Measurements from ENCODE around the gene RD3L.
A peak's percentile ranks its signal among the peaks of the same experiment; 100 is the strongest.
"Not testable (repeated sequence)": the region's sequence is repeated elsewhere in the genome, so short reads cannot be mapped to it uniquely, and the experiment has no call there.

RD3L gene

GRCh38 chr14:103927566-103927965 lies 14.8 kb downstream of the RD3L start:
- DNase-seq = no peak

- DNase-seq = no peak
These were observed 17.0 kb downstream of the RD3L start for GRCh38 chr14:103925316-103925715.

- DNase-seq = no peak
These were observed 18.5 kb downstream of the RD3L start for GRCh38 chr14:103923863-103924262.

GRCh38 chr14:103921855-103922200 lies 20.5 kb downstream of the RD3L start:
- DNase-seq = not testable (repeated sequence)

- peak; percentile 95 for DNase-seq
These were observed 21.1 kb downstream of the RD3L start for GRCh38 chr14:103920981-103921854.

- no peak for DNase-seq
These were observed 25.6 kb downstream of the RD3L start for GRCh38 chr14:103916636-103917262.

GRCh38 chr14:103915616-103916015 lies 26.7 kb downstream of the RD3L start:
- no peak for DNase-seq

- DNase-seq = no peak
These were observed 31.3 kb downstream of the RD3L start for GRCh38 chr14:103910984-103911383.

- DNase-seq = peak; percentile 84
These were observed 31.9 kb downstream of the RD3L start for GRCh38 chr14:103910262-103910935.

GRCh38 chr14:103909531-103910261 lies 32.6 kb downstream of the RD3L start:
- no peak for DNase-seq

GRCh38 chr14:103908580-103908979 lies 33.7 kb downstream of the RD3L start:
- DNase-seq = peak; percentile 38

GRCh38 chr14:103905842-103906456 lies 36.4 kb downstream of the RD3L start:
- DNase-seq = peak; percentile 49

GRCh38 chr14:103904493-103905107 lies 37.7 kb downstream of the RD3L start:
- no peak for DNase-seq

GRCh38 chr14:103899833-103900232 lies 42.5 kb downstream of the RD3L start:
- no peak for DNase-seq

- no peak for DNase-seq
These were observed 43.0 kb downstream of the RD3L start for GRCh38 chr14:103899316-103899715.

GRCh38 chr14:103898711-103899110 lies 43.6 kb downstream of the RD3L start:
- no peak for DNase-seq

GRCh38 chr14:103898204-103898603 lies 44.1 kb downstream of the RD3L start:
- DNase-seq = no peak

GRCh38 chr14:103897075-103897947 lies 45.0 kb downstream of the RD3L start:
- no peak for DNase-seq

GRCh38 chr14:103896578-103896977 lies 45.8 kb downstream of the RD3L start:
- DNase-seq = no peak

- DNase-seq = no peak
These were observed 47.6 kb downstream of the RD3L start for GRCh38 chr14:103894723-103895059.

- no peak for DNase-seq
These were observed 48.2 kb downstream of the RD3L start for GRCh38 chr14:103894034-103894722.
